Endothelial cell of umbilical vein (primary cell): ENCODE data around the gene STAG1.

Source experiments
- FOS ChIP-seq: IDR thresholded peaks from 2 replicates; pipeline ENCODE4 v1.6.1; 2011; ENCODE audit warnings: mild to moderate bottlenecking, low read length, moderate library complexity, borderline replicate concordance; ENCODE audit not compliant: insufficient read depth
- TF ChIP-seq, protein P1 (sequence below), 2 donors: IDR thresholded peaks; 1 replicate in 1 of 2; 2 replicates in 1 of 2; pipeline ENCODE4 v1.5.1; 2011; ENCODE audit warnings: low read length in 2 of 2, mild to moderate bottlenecking in 2 of 2, moderate library complexity in 2 of 2, control low read depth in 1 of 2, inconsistent platforms in 1 of 2, low read depth in 1 of 2; ENCODE audit not compliant: insufficient read depth in 1 of 2; ENCODE audit errors: extremely low read depth in 1 of 2

DNA sequence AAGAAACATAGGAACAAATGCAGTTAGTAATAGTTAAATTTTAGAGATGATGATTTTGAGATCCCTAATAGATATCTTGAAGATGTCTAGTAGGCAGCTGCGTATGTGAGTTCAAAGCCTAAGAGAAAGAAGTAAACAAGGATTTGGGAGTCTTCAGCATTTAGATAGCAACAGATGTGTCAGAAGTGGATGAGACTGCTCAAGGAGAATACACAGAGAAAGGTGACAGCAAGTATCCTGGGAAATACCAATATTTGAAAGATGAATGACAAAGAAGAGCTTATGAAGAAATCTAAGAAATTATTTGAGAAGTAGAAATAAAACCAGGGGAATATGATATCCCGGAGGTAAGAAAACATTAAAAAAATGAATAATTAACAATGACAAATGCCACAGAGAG is 371.1 kb downstream of the STAG1 start:
- TF ChIP-seq, protein P1, sequence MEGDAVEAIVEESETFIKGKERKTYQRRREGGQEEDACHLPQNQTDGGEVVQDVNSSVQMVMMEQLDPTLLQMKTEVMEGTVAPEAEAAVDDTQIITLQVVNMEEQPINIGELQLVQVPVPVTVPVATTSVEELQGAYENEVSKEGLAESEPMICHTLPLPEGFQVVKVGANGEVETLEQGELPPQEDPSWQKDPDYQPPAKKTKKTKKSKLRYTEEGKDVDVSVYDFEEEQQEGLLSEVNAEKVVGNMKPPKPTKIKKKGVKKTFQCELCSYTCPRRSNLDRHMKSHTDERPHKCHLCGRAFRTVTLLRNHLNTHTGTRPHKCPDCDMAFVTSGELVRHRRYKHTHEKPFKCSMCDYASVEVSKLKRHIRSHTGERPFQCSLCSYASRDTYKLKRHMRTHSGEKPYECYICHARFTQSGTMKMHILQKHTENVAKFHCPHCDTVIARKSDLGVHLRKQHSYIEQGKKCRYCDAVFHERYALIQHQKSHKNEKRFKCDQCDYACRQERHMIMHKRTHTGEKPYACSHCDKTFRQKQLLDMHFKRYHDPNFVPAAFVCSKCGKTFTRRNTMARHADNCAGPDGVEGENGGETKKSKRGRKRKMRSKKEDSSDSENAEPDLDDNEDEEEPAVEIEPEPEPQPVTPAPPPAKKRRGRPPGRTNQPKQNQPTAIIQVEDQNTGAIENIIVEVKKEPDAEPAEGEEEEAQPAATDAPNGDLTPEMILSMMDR (IDR thresholded peaks at IDR 0.05; ENCODE audit: extremely low read depth in 1 of 2, insufficient read depth in 1 of 2, low read depth in 1 of 2, low read length in 2 of 2): no peak
- TF ChIP-seq FOS: no peak
